AG09319 (cell line): ENCODE data around the gene CALML3.

Source experiments
- DNase-seq: peaks from one replicate; pipeline ENCODE4 v3.0.0-alpha.2; 2010; ENCODE audit warnings: low read depth; ENCODE audit errors: extremely low read depth
- TF ChIP-seq, protein P1 (sequence below): IDR thresholded peaks from 2 replicates; pipeline ENCODE4 v1.5.1; 2011; ENCODE audit warnings: low read depth, mild to moderate bottlenecking, inconsistent platforms, low read length, moderate library complexity

CALML3 gene

DNA sequence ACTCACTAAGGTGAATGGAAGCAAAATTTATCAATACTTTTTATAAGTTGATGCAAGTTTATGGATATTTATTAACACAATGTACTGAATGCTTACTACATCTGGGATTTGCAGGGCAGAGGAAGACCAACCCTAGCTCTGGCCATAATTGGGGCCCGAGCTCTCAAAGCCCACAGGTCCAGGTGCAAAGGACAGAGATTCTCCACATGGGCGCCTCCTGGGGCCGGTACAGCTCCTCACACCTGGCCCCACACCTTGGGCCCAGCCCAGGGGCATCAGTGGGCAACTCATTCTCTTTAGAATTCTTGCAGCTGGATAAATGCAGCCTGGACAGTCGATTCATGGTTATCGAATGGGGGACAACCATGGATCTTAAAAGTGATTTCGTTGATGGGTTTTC lies 47.1 kb downstream of the CALML3 start:
- no peak for DNase-seq
- TF ChIP-seq, protein P1, sequence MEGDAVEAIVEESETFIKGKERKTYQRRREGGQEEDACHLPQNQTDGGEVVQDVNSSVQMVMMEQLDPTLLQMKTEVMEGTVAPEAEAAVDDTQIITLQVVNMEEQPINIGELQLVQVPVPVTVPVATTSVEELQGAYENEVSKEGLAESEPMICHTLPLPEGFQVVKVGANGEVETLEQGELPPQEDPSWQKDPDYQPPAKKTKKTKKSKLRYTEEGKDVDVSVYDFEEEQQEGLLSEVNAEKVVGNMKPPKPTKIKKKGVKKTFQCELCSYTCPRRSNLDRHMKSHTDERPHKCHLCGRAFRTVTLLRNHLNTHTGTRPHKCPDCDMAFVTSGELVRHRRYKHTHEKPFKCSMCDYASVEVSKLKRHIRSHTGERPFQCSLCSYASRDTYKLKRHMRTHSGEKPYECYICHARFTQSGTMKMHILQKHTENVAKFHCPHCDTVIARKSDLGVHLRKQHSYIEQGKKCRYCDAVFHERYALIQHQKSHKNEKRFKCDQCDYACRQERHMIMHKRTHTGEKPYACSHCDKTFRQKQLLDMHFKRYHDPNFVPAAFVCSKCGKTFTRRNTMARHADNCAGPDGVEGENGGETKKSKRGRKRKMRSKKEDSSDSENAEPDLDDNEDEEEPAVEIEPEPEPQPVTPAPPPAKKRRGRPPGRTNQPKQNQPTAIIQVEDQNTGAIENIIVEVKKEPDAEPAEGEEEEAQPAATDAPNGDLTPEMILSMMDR, result no peak

DNA sequence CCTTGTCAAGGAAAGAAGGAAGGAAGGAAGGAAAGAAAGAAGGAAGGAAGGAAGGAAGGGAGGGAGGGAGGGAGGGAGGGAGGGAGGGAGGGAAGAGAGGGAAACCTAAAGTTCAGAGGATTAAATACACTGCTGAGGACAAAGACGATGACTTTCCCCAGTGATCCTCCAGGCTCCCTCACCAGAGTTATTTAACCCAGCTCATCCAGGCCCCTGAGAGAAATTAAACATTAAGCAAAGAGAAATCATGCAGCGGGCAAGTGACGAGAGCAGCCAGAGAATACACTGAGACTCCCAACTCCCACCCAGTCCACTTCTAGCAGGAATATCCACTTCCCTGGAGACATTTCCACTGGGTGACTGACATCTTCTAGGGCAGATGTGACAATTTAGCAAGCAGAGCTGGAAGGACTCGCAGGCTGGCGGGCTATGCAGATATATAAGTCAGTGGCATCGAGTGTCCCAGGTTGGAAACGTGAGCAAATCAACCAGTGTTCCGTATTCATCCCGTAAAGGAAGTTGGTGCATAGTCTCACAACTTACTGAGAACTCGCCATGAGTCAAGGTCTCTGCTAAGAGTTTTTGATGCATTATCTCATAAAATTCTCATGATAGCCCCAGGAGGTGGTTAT lies 48.7 kb downstream of the CALML3 start:
- TF ChIP-seq, protein P1, result no peak
- no peak for DNase-seq

DNA sequence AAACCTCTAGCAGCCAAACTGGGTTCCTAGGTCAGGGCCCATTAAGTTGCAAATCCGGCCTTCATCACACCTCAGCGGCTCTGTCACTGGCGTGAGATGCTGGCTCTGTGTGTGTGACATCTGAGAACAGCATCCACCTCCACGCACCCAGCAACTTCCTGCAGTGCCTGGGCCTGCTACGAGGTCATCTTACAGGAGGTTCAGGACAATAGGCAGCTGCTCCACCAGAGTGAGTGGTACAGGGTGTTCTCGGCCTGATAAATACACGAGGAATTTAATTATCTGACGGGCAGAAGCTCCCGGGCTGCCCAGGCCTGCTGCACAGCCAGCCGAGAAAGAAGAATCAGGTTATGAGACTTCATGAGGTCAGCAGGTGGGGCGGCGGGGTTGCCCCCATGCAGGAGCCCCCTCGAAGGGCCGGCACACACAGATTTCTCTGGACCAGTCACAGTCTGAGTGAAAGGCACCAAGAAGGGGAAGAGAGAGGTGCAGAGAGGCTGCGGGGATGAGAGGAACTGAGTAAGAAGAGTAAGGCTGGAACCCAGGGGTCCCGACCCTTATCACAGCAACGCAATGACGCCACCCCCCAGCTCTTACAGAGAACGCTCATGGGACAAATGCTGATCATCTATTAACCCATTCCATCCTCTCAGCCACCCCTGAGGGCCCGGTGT lies 49.3 kb downstream of the CALML3 start:
- TF ChIP-seq, protein P1, result no peak
- DNase-seq, result no peak

DNA sequence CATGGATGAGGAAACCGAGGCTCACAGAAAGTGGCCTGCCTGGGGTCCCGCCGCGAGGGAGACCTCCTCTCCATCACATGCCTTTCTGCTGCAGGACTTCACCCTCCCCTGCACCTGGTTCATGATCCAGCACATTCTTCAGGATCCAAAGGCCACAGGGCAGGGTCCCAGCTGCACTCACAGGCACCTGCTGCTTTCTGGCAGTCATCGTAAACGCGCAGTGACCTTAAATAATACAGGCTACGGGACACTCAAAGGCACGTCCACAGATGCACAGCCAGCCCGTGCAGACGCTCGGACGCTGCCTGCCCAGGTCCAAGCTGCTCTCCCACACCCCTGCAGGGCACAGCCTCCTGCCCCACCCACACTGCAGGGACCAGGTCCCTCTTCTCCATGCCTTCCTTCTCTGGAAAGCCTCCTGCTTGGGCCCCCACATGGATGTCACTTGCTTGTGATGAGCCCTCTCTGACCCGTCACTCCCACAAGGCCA lies 49.9 kb downstream of the CALML3 start:
- DNase-seq, result no peak
- TF ChIP-seq, protein P1, result no peak

DNA sequence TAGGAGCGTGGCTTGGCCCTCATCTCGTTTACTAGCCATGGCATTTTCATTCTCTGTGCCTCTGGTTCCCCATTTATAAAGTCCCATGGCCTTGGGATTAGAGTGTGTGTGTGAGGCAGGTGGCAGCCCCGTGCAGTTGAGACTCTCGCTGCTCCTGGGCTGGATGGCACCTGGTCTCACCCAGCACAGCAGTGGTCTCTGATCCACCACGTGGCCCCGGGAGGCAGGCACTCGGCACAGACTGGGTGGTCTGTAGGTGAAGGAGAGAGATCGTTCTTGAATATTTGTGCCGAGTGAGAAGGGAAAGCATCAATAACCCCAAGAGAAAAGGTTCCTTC lies 50.4 kb downstream of the CALML3 start:
- TF ChIP-seq, protein P1, result no peak
- DNase-seq, result no peak

DNA sequence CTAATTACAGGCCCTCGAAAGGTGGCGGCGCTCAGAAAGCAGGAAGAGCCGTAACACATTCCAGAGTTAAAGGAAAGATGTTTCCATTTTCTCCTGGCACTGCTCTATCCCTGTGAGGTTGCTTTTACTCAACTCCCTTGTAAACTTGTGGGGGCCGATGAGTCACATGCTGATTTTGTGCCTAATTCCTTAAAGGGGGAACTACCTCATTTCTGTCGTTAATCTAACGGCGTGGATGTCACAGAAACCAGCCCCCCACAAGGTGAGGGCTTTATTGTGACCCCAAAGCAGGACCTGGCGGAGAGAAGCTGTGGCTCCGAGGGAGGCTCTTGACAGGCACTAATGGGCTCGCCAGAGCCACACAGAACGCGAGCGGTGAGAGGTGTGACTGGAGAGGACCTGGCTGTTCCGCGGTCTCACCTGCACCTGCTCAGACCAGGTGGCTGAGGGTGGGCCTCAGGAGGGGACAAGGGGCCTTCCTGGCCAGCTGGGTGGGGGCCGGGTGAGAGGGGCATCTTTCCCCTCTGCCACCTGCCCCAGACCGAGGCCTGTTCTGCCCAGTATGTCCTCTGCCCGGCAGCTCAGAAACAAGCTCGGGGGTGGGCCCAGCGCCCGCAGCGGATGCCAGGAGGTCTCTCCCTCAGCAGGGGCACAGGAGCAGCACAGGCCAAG lies 50.9 kb downstream of the CALML3 start:
- DNase-seq, result no peak
- TF ChIP-seq, protein P1, result no peak

DNA sequence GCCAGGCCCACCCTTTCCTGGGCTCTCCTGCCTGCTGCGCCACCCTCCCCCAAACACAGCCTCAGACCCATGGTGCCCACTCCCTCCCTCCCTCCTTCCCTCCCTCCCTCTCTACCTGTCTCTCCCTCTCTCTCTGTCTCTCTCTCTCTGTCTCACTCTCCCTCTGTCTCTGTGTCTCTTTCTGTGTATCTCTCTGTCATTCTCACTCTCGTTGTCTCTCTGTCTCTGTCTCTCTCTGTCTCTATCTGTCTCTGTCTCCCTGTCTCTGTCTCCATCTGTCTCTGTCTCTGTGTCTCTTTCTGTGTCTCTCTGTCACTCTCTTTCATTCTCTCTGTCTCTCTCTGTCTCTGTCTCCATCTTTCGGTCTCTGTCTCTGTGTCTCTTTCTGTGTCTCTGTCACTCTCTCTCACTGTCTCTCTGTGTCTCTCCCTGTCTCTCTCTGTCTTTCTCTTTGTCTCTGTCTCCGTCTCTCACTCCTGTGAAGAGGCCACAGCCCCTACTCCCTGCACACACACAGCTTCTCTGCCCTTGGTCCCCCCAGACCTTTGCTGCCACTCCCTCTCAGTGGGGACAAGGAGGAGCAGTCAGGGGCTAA lies 51.5 kb downstream of the CALML3 start:
- no peak for DNase-seq
- TF ChIP-seq, protein P1, result no peak
